GM20431 (cell line): ENCODE results near the gene SLC1A3.

Source experiments
- in situ Hi-C: fragments of 300-500 bp; cut with MseI, MboI; formaldehyde crosslinking; loops from one replicate; pipeline ENCODE4 v1.15.0; 2020; ENCODE audit warnings: low sequenced_read_pairs; ENCODE audit not compliant: unreplicated experiment

The SLC1A3 gene

GRCh38 chr5:36598045-36598444 lies 8.4 kb upstream of the SLC1A3 start:
- in situ Hi-C loops = no loop called here

GRCh38 chr5:36599986-36600779 lies 6.2 kb upstream of the SLC1A3 start:
- in situ Hi-C loops = no loop called here

- in situ Hi-C loops = no loop called here
These were observed 5.4 kb upstream of the SLC1A3 start for GRCh38 chr5:36600917-36601527.

GRCh38 chr5:36602704-36603321 lies 3.6 kb upstream of the SLC1A3 start:
- in situ Hi-C loops = no loop called here

- in situ Hi-C loops = no loop called here
These were observed 1.2 kb upstream of the SLC1A3 start for GRCh38 chr5:36605241-36605640.

- in situ Hi-C loops = no loop called here
These were observed 374 bp upstream of the SLC1A3 start for GRCh38 chr5:36606036-36606427.

- in situ Hi-C loops = no loop called here
These were observed 737 bp downstream of the SLC1A3 start for GRCh38 chr5:36607114-36607571.

GRCh38 chr5:36607838-36608783 lies 1.7 kb downstream of the SLC1A3 start:
- in situ Hi-C loops = no loop called here

- in situ Hi-C loops = no loop called here
These were observed 4.2 kb downstream of the SLC1A3 start for GRCh38 chr5:36610621-36611020.

GRCh38 chr5:36611520-36612274 lies 5.3 kb downstream of the SLC1A3 start:
- in situ Hi-C loops = no loop called here

GRCh38 chr5:36613241-36613640 lies 6.8 kb downstream of the SLC1A3 start:
- in situ Hi-C loops = no loop called here

GRCh38 chr5:36613771-36614656 lies 7.6 kb downstream of the SLC1A3 start:
- in situ Hi-C loops = no loop called here

GRCh38 chr5:36614657-36615308 lies 8.4 kb downstream of the SLC1A3 start:
- in situ Hi-C loops = no loop called here

- in situ Hi-C loops = no loop called here
These were observed 12.7 kb downstream of the SLC1A3 start for GRCh38 chr5:36619012-36619635.

- in situ Hi-C loops = no loop called here
These were observed 15.6 kb downstream of the SLC1A3 start for GRCh38 chr5:36621985-36622384.

- in situ Hi-C loops = no loop called here
These were observed 17.4 kb downstream of the SLC1A3 start for GRCh38 chr5:36623832-36624231.

GRCh38 chr5:36624277-36624676 lies 17.9 kb downstream of the SLC1A3 start:
- in situ Hi-C loops = no loop called here

- in situ Hi-C loops = no loop called here
These were observed 22.3 kb downstream of the SLC1A3 start for GRCh38 chr5:36628695-36629094.
